Measurements from ENCODE around the gene GALNT15.

The GALNT15 gene

DNA sequence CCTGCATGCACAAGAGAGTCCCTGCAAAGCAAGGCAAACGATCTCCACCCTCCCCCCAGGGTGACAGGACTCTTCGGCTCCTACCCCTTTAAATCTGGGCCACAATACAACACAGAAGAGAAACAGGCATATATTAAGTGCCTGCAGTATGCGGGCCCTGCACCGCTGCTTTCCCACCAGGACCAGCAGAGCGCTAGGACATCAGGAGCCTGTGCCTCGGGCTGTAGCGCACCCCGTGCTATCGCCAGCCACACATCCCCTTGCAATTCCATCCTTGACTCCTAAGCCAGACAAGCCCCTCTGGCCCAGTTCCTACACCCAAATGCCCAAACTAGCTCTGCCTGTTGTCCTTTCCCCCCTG is 4.1 kb downstream of the GALNT15 start:
- H3K4me1 ChIP-seq = peaks cover 0 to 59% (median 23%) of the 10 kb centered on the region in 4 donors
- DNase-seq = no peak
- peak overlapping the region; percentile 55 to 63 for H3K4me3 ChIP-seq
- peaks cover 0 to 59% (median 5%) of the 10 kb centered on the region in 3 donors for H3K36me3 ChIP-seq
- no peaks in the 10 kb centered on the region for H3K9me3 ChIP-seq
- H3K27ac ChIP-seq = peak overlapping the region in 1 of 2 donors; percentile 29
- intact Hi-C loops (cut with DNase I; ENCODE audit: low total_unique reads) = loop anchor here (2.0 to 5.0 kb wide), 2 partner anchors 130 to 361 kb away; no protein-coding TSS in a partner anchor
- H3K27me3 ChIP-seq = no peaks in the 10 kb centered on the region
- TF ChIP-seq, protein P1, sequence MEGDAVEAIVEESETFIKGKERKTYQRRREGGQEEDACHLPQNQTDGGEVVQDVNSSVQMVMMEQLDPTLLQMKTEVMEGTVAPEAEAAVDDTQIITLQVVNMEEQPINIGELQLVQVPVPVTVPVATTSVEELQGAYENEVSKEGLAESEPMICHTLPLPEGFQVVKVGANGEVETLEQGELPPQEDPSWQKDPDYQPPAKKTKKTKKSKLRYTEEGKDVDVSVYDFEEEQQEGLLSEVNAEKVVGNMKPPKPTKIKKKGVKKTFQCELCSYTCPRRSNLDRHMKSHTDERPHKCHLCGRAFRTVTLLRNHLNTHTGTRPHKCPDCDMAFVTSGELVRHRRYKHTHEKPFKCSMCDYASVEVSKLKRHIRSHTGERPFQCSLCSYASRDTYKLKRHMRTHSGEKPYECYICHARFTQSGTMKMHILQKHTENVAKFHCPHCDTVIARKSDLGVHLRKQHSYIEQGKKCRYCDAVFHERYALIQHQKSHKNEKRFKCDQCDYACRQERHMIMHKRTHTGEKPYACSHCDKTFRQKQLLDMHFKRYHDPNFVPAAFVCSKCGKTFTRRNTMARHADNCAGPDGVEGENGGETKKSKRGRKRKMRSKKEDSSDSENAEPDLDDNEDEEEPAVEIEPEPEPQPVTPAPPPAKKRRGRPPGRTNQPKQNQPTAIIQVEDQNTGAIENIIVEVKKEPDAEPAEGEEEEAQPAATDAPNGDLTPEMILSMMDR (IDR thresholded peaks at IDR 0.05) = no peak

DNA sequence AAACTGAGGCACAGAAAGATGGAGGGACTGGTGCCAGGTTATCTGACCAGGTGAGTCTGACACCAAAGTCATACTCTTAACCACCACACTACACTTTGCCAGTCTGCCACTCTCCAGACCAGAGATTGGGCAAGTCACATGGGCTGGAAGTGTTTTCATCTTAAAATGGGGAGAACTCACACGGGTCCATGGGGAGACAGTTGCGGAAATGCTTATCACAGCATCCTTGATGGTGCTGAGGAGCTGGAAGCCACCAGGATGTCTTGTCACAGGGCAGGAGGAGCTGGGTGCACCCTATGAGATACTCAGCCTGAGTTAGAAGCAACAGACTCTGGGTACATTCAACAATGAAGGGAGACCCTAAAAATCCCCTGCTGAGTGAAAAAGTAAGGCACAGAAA is 4.8 kb downstream of the GALNT15 start:
- TF ChIP-seq, protein P1 (IDR thresholded peaks at IDR 0.05) = no peak
- peaks cover 0 to 66% (median 5%) of the 10 kb centered on the region in 3 donors for H3K36me3 ChIP-seq
- H3K4me3 ChIP-seq = peak overlapping the region; percentile 55 to 63
- intact Hi-C loops (cut with DNase I; ENCODE audit: low total_unique reads) = loop anchor here (2.0 to 5.0 kb wide), 2 partner anchors 130 to 362 kb away; no protein-coding TSS in a partner anchor
- no peaks in the 10 kb centered on the region for H3K27me3 ChIP-seq
- H3K27ac ChIP-seq = no peak overlapping the region
- no peak for DNase-seq
- H3K9me3 ChIP-seq = no peaks in the 10 kb centered on the region
- peaks cover 0 to 53% (median 16%) of the 10 kb centered on the region in 4 donors for H3K4me1 ChIP-seq

DNA sequence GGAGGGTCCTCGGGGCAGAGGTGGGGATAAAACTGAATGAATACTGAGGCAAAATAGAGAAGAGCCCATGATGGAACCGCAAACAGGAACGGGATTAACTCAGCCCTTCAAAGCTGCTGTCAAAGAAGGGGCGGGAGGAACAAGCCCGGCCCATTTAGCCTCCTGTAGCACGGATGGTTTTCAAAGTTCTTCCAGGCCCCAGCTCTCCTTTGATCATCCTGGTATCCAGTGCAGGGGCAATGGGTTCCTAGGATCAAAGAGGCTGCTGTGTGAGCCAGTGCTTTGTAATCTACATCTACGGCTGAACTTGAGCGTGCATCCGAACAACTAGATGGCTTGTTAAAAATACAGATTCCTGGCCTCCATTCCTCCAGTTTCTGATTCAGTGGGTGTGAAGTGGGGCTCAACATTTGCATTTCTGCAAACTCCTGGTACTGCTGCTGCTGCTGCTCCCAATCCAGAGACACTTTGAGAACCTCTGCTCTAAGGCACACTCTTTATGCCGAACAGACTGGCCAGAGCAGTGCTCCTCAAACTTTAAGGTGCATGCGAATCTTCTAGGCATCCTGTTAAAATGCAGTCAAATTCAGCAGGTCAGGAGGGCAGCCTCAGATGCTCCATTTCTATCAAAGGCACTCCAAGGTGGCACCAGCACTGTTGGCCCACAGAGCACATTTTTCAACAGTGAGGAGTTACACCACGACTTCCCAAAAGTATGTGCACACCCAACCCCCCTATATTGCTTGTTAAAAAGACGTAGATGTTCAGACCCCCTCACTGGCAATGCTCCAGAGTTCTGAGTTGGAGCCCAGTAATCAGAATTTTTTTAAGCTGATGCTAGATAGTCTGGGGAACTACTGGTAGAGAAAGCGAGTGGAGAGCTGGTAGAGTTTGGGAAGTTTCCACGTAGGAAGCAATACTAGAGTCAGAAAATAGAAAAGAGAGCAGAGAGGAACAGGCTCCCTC is 5.6 kb downstream of the GALNT15 start:
- peaks cover 0 to 70% (median 5%) of the 10 kb centered on the region in 3 donors for H3K36me3 ChIP-seq
- no peak overlapping the region for H3K27ac ChIP-seq
- H3K27me3 ChIP-seq = no peaks in the 10 kb centered on the region
- peak overlapping the region; percentile 55 to 63 for H3K4me3 ChIP-seq
- TF ChIP-seq, protein P1 (IDR thresholded peaks at IDR 0.05) = no peak
- H3K4me1 ChIP-seq = peaks cover 0 to 46% (median 14%) of the 10 kb centered on the region in 4 donors
- no peaks in the 10 kb centered on the region for H3K9me3 ChIP-seq
- intact Hi-C loops (cut with DNase I; ENCODE audit: low total_unique reads) = loop anchor here (2.0 to 5.0 kb wide), 3 partner anchors 67 to 363 kb away; no protein-coding TSS in a partner anchor
- DNase-seq = no peak

DNA sequence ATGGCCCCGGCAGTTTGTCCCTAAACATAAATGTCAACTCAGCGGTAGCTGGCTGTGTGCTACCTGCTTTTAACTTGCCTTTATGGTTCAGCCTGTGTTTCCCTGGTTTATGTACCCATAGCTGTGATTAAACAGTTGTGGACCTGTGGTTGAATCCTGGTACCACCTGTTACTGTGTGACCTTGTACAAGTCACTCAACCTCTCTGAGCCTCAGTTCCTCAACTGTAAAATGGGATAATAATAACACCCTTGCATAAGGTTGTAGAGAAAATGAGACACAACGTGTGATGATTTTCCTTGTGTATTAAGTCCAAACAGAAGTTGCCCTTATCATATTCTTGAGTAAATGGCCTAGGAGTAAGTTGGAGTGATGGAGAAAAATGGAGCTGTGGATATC is 6.3 kb downstream of the GALNT15 start:
- H3K4me3 ChIP-seq = peak overlapping the region in 1 of 2 donors; percentile 63
- peaks cover 0 to 70% (median 5%) of the 10 kb centered on the region in 3 donors for H3K36me3 ChIP-seq
- H3K27me3 ChIP-seq = no peaks in the 10 kb centered on the region
- H3K9me3 ChIP-seq = no peaks in the 10 kb centered on the region
- DNase-seq = no peak
- peaks cover 0 to 39% (median 11%) of the 10 kb centered on the region in 4 donors for H3K4me1 ChIP-seq
- no peak overlapping the region for H3K27ac ChIP-seq
- TF ChIP-seq, protein P1 (IDR thresholded peaks at IDR 0.05) = no peak
- intact Hi-C loops (cut with DNase I; ENCODE audit: low total_unique reads) = loop anchor here (5.0 kb wide), 1 partner anchor 67 kb away; no protein-coding TSS in a partner anchor

DNA sequence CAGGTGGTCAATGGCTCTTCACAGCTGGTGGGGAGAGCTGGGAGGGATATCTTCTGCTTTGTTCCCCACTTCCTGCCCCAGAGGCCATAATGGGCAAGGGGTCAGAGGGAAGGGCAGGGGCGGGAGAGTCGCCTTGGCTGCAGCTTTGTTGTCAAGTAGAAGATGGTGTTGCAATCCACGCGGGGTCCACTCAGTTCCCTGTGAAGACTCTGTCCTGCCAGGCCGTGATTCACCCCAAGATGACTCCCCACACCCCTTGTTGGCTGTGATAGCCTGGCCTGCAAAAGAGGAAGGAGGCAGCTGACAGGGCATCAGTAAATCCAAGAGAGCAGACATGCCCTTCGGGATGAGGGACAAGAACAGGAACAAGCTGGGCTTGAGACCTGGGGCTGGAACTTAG is 6.9 kb downstream of the GALNT15 start:
- TF ChIP-seq, protein P1 (IDR thresholded peaks at IDR 0.05) = no peak
- intact Hi-C loops (cut with DNase I; ENCODE audit: low total_unique reads) = loop anchor here (5.0 kb wide), 1 partner anchor 66 kb away; no protein-coding TSS in a partner anchor
- peak overlapping the region in 1 of 2 donors; percentile 15 for H3K27ac ChIP-seq
- H3K27me3 ChIP-seq = no peaks in the 10 kb centered on the region
- H3K9me3 ChIP-seq = no peaks in the 10 kb centered on the region
- H3K4me3 ChIP-seq = peak overlapping the region in 1 of 2 donors; percentile 63
- peak; percentile 93 to 96 for DNase-seq
- H3K36me3 ChIP-seq = peaks cover 0 to 66% (median 5%) of the 10 kb centered on the region in 3 donors
- peaks cover 0 to 37% (median 11%) of the 10 kb centered on the region in 4 donors for H3K4me1 ChIP-seq
